ACC112 (cell line): ENCODE measurements around the gene DNAJC27.

Source experiments
- H2AFZ ChIP-seq: fragments of 200-600 bp; sonication (generic); one replicate; pipeline ENCODE4 v1.6.0; 2017; ENCODE audit warnings: antibody characterized with exemption, low read length; ENCODE audit not compliant: unreplicated experiment
- H3K27ac ChIP-seq: fragments of 200-600 bp; sonication (generic); 2 replicates; pipeline ENCODE4 v1.5.1; 2014; ENCODE audit warnings: low read depth, mild to moderate bottlenecking, antibody characterized with exemption, low read length, moderate library complexity
- H3K27me3 ChIP-seq: fragments of 200-600 bp; sonication (generic); 2 replicates; pipeline ENCODE4 v1.6.1; 2014; ENCODE audit warnings: mild to moderate bottlenecking, antibody characterized with exemption, low read length, moderate library complexity, mixed read lengths; ENCODE audit not compliant: insufficient read depth
- H3K36me3 ChIP-seq: fragments of 200-600 bp; sonication (generic); 2 replicates; pipeline ENCODE4 v1.6.1; 2016; ENCODE audit warnings: mild to moderate bottlenecking, antibody characterized with exemption, low read length, moderate library complexity, mixed read lengths; ENCODE audit not compliant: insufficient read depth
- H3K4me1 ChIP-seq: fragments of 200-600 bp; sonication (generic); one replicate; pipeline ENCODE4 v1.6.1; 2016; ENCODE audit warnings: low read length, mixed read lengths; ENCODE audit not compliant: insufficient read depth, unreplicated experiment, control insufficient read depth
- H3K4me3 ChIP-seq: fragments of 200-600 bp; sonication (generic); 2 replicates; pipeline ENCODE4 v1.5.1; 2014; ENCODE audit warnings: mild to moderate bottlenecking, low read depth, low read length
- H3K79me2 ChIP-seq: fragments of 200-600 bp; sonication (generic); one replicate; pipeline ENCODE4 v1.6.0; 2016; ENCODE audit warnings: low read length; ENCODE audit not compliant: control insufficient read depth, unreplicated experiment, insufficient read depth

The DNAJC27 gene

GRCh38 chr2:24994146-24994724 lies 22.5 kb upstream of the DNAJC27 start:
- Histone ChIP-seq H3K79me2 (no peaks in the 10 kb centered on the region), H3K27ac (no peak overlapping the region), H3K27me3 (peaks cover 28% of the 10 kb centered on the region), H3K36me3 (no peaks in the 10 kb centered on the region), H3K4me3 (no peak overlapping the region), H3K4me1 (peaks cover 8% of the 10 kb centered on the region), H2AFZ (no peak overlapping the region)

DNA sequence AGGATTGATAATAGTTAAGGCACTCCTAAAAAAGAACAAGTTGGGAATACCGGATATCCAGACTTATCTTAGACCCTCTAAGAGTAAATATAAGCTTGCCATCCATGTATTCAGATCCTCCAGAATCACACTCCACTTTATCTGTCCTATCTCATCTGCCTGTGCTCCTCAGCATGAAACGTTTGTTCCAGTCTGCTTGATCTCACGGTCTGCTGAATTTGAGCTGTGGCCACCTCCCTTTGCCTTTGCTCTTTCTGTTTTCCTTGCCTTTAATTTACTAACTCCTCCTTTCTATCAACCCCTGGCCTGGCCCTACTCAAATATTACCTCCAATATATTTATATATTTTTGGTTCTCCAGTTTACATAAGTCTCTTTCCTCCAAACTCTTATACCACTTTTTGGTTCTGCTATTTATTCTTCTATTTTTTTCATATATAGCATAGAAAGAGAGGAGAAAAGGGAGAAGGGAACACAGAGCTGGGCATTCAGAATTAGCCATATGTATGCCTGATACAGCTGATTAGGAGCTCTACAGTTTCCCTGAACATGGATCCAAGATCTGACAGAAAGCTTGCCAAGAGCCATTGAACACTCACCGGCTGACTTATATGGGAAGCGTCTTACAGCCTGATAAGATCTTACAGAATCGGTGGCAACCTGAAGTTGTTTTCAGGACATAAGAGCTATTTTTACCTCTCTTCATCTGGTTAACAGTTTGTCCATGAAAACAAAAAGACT lies 21.8 kb upstream of the DNAJC27 start:
- no peak overlapping the region for H3K27ac ChIP-seq
- no peaks in the 10 kb centered on the region for H3K79me2 ChIP-seq
- peaks cover 29% of the 10 kb centered on the region for H3K27me3 ChIP-seq
- no peak overlapping the region for H3K4me3 ChIP-seq
- no peaks in the 10 kb centered on the region for H3K36me3 ChIP-seq
- no peak overlapping the region for H2AFZ ChIP-seq
- peaks cover 8% of the 10 kb centered on the region for H3K4me1 ChIP-seq

DNA sequence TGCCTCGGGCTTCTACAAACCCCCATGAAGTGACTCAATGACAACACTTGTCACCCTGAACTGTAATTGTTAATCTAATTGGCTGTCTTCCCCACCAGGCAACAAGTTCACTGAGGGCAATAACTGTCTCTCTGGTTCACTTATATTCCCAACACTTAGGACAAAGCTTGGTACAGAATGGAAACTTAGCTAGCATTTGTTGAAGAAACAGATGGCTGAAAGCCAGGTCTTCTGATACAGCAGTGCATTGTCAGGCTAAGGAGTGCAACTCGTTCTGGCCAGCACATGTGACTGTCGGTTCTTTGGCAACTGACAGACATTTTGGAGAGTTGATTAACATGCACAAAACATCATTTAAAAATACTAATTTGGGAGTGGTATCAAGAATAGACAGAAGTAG lies 14.6 kb upstream of the DNAJC27 start:
- Histone ChIP-seq H3K36me3 (no peaks in the 10 kb centered on the region), H3K27me3 (peaks cover 8% of the 10 kb centered on the region; the same call in 1 of the 2 replicates), H3K79me2 (no peaks in the 10 kb centered on the region), H3K4me1 (no peaks in the 10 kb centered on the region), H3K27ac (no peak overlapping the region), H2AFZ (no peak overlapping the region), H3K4me3 (no peak overlapping the region)

GRCh38 chr2:24985511-24985910 lies 13.8 kb upstream of the DNAJC27 start:
- Histone ChIP-seq H3K36me3 (no peaks in the 10 kb centered on the region), H2AFZ (no peak overlapping the region)

DNA sequence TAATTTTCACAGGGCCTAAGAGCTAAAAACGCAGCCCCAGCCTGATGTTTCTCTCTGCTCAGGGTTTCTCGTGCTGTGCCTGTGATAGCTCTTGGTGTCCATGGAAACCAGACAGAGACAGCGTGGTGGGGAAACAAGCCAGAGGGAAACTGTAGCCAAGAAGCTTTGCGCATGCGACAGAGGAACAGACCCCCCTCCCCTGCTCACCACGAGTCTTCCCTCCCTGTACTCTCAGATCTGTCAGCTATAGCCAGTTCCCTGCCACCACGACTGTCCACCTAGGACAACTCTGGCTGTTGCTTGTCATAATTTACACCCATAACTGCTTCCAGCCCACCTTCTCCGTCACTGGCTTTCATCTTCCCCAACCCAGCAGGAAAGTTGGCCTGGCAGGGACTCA lies 13.2 kb upstream of the DNAJC27 start:
- Histone ChIP-seq H3K4me1 (no peaks in the 10 kb centered on the region), H3K27ac (no peak overlapping the region), H3K79me2 (no peaks in the 10 kb centered on the region), H3K36me3 (no peaks in the 10 kb centered on the region), H3K27me3 (0 out of 2 replicates have a peak, but pooled peaks cover 3% of the 10 kb centered on the region), H3K4me3 (no peak overlapping the region), H2AFZ (no peak overlapping the region)

More at GRCh38 chr2:24985511-24985910, 13.8 kb upstream of the DNAJC27 start:
- H3K4me1 ChIP-seq: no peaks in the 10 kb centered on the region
- H3K27me3 ChIP-seq: peaks cover 6% of the 10 kb centered on the region; the same call in 1 of the 2 replicates
- no peak overlapping the region for H3K4me3 ChIP-seq
- no peak overlapping the region for H3K27ac ChIP-seq
- no peaks in the 10 kb centered on the region for H3K79me2 ChIP-seq

DNA sequence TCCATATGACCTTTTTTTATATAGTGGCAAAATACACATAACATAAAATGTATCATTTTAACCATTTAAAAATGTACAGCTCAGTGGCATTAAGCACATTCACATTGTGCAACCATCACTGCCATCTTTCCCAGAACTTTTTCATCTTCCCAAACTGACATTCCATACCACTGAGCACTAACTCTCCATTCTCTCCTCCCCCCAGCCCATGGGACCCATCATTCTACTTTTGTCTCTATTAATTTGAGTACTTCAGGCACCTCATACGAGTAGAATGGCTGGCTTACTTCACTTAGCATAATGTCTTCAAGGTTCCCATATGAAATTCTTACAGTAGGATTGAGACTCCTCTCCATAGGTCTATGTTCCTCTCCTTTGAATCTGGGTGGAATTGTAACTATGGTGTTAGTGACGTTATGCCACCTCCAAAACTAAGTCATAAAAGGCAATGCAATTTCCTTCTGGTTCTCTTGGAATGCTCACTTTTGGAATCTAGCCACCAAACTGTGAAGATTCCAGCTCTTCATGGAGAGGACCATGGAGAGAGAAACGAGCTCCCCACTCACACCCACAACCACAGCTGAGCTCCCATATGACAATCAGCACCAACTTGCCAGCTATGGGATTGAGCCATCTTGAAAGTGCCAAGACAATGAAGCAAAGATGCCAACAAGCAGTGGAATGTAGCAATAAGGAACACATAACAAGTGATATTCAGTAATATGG lies 9.8 kb upstream of the DNAJC27 start:
- H3K4me3 ChIP-seq: no peak overlapping the region
- no peaks in the 10 kb centered on the region for H3K4me1 ChIP-seq
- no peaks in the 10 kb centered on the region for H3K79me2 ChIP-seq
- H2AFZ ChIP-seq: no peak overlapping the region
- H3K27ac ChIP-seq: no peak overlapping the region
- no peaks in the 10 kb centered on the region for H3K36me3 ChIP-seq
- H3K27me3 ChIP-seq: no peaks in the 10 kb centered on the region

GRCh38 chr2:24978661-24979060 lies 6.9 kb upstream of the DNAJC27 start:
- no peak overlapping the region for H2AFZ ChIP-seq
- H3K27me3 ChIP-seq: no peaks in the 10 kb centered on the region
- H3K27ac ChIP-seq: no peak overlapping the region
- H3K4me3 ChIP-seq: no peak overlapping the region
- peaks cover 2% of the 10 kb centered on the region for H3K79me2 ChIP-seq
- H3K36me3 ChIP-seq: no peaks in the 10 kb centered on the region
- H3K4me1 ChIP-seq: peaks cover 1% of the 10 kb centered on the region

- H3K4me1 ChIP-seq: peaks cover 7% of the 10 kb centered on the region
- no peak overlapping the region for H3K27ac ChIP-seq
- no peak overlapping the region for H3K4me3 ChIP-seq
- H3K27me3 ChIP-seq: no peaks in the 10 kb centered on the region
- H3K79me2 ChIP-seq: peaks cover 10% of the 10 kb centered on the region
- no peaks in the 10 kb centered on the region for H3K36me3 ChIP-seq
- no peak overlapping the region for H2AFZ ChIP-seq
Observed at GRCh38 chr2:24977631-24978030, 5.9 kb upstream of the DNAJC27 start.

DNA sequence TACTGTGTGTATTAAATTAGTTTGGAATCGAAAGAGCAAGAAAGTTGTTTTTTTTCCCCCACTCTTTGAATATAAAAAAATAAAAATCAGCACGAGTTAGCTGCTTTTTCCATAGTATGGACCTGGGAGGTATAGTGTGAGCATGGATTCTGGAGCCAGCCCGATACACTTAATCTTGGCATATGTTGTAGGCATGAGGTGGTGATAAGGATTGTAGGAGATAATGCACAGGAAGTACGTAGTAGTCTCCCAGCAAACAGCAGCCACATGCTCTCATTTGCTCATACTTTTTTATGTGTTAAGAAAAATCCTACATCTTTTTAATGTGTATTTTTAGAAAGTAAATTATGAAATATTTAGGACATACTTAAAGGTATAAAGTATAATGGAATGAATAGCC lies 2.1 kb upstream of the DNAJC27 start:
- no peak overlapping the region for H2AFZ ChIP-seq
- no peaks in the 10 kb centered on the region for H3K27me3 ChIP-seq

DNA sequence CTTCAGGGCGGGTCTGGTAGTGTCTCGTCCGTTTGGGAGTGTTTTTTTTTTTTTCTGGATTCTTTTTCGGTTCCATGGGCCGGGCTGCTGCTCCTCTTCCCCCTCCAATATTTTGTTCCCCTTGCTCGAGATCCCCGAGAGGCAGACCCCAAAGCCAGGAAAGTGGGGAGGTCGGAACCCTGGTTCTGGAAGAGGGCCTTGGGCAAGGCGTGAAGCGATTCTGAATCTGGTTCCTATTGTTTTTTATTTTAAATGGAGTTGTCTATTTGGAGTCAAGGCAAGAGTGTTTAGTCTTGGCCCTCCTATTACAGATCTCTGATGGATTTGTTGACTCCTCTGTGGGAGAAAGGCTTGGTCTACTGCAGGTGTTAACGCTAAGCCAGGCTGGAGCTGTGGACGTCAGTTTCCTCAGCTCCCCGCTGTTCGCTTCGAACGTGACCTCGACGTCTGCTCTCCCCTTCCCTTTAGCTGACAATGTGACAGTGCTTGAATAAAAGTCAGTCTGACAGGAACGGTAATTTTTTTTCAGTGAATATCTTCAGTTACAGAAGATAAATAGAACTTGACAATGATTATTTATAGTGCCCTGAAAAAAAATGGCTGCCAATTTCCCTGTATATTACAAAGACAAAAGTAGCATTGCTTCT lies 683 bp upstream of the DNAJC27 start:
- Histone ChIP-seq H3K4me3 (peak overlapping the region; percentile 98), H3K4me1 (peaks cover 7% of the 10 kb centered on the region), H3K36me3 (no peaks in the 10 kb centered on the region), H3K79me2 (peaks cover 25% of the 10 kb centered on the region), H2AFZ (peak overlapping the region; percentile 58), H3K27ac (peak overlapping the region; percentile 93), H3K27me3 (no peaks in the 10 kb centered on the region)

More for the DNA sequence above, 2.1 kb upstream of the DNAJC27 start:
- peaks cover 7% of the 10 kb centered on the region for H3K4me1 ChIP-seq
- H3K79me2 ChIP-seq: peaks cover 25% of the 10 kb centered on the region
- H3K4me3 ChIP-seq: no peak overlapping the region
- H3K36me3 ChIP-seq: no peaks in the 10 kb centered on the region
- H3K27ac ChIP-seq: no peak overlapping the region
